Panc1 (cell line): ENCODE data around the gene SLC29A2. TPM values are rescaled to one million over a fixed set of nuclear protein-coding genes. Genes with fewer than 3 reads are reported as not detected.
A peak's percentile ranks its signal among the peaks of the same experiment; 100 is the strongest.

Source experiments
- ATAC-seq: fragments of 200-7000 bp; cut with Tn5 transposase; 2 replicates; pipeline ENCODE4 v1.9.1; 2020; ENCODE audit warnings: mild to moderate bottlenecking, moderate library complexity
- BruUV-seq: library from RNA; stranded (reverse); fragments of 400-500 nt; replicated peaks from 2 replicates; lab custom pipeline; 2021; lab: Mats Ljungman, UMichigan
- CTCF ChIA-PET: fragments of 300-600 bp; sonication (Branson Sonifier 250); formaldehyde crosslinking; loops from one replicate; lab custom pipeline; 2022; ENCODE audit warnings: antibody characterized with exemption; lab: Charles Lee
- POLR2A ChIA-PET: fragments of 300-600 bp; sonication (Branson Sonifier 250); formaldehyde crosslinking; loops from one replicate; lab custom pipeline; 2022; ENCODE audit warnings: antibody characterized with exemption; lab: Charles Lee
- DNase-seq: peaks from one replicate; pipeline ENCODE4 v3.0.0-alpha.2; 2010; ENCODE audit warnings: low read depth, low spot score
- H3K27ac ChIP-seq: 2 replicates; pipeline ENCODE4 v1.5.1; 2011; ENCODE audit warnings: mild to moderate bottlenecking, low read length, inconsistent platforms
- H3K27me3 ChIP-seq: fragments of 200-500 bp; sonication (Bioruptor generic); 2 replicates; pipeline ENCODE4 v1.6.0; 2014; ENCODE audit warnings: low read length, inconsistent platforms; ENCODE audit not compliant: control insufficient read depth, insufficient read depth
- H3K36me3 ChIP-seq: fragments of 200-500 bp; sonication (Bioruptor generic); 2 replicates; pipeline ENCODE4 v1.5.1; 2014; ENCODE audit warnings: inconsistent platforms, mild to moderate bottlenecking, low read length, moderate library complexity; ENCODE audit not compliant: control insufficient read depth, insufficient read depth
- H3K4me1 ChIP-seq: 2 replicates; pipeline ENCODE4 v1.5.1; 2011; ENCODE audit warnings: inconsistent platforms, mild to moderate bottlenecking, low read length, moderate library complexity; ENCODE audit not compliant: control insufficient read depth, insufficient read depth
- H3K4me3 ChIP-seq, 2 experiments: 2 replicates each; pipeline ENCODE4 v1.5.1; 2011 to 2012; ENCODE audit warnings: low read depth in 2 of 2, low read length in 2 of 2, mild to moderate bottlenecking in 2 of 2, inconsistent platforms in 1 of 2, moderate library complexity in 1 of 2
- H3K9me3 ChIP-seq: fragments of 200-500 bp; sonication (Bioruptor generic); 2 replicates; pipeline ENCODE4 v1.5.1; 2014; ENCODE audit warnings: low read depth, mild to moderate bottlenecking, inconsistent platforms, low read length, moderate library complexity; ENCODE audit not compliant: control insufficient read depth, insufficient read depth
- POLR2AphosphoS5 ChIP-seq: IDR thresholded peaks from 2 replicates; pipeline ENCODE4 v1.6.1; 2012; ENCODE audit warnings: mild to moderate bottlenecking, low read depth, low read length, moderate library complexity
- SIN3A ChIP-seq: IDR thresholded peaks from 2 replicates; pipeline ENCODE4 v1.6.1; 2012; ENCODE audit warnings: low read depth, mild to moderate bottlenecking, low read length, moderate library complexity, borderline replicate concordance; ENCODE audit not compliant: insufficient read depth
- TCF7L2 ChIP-seq: IDR thresholded peaks from 2 replicates; pipeline ENCODE4 v1.6.1; 2011; ENCODE audit warnings: mild to moderate bottlenecking, low read depth, low read length, inconsistent platforms
- in situ Hi-C: cut with HindIII; loops from 2 replicates; pipeline ENCODE4 v1.10.0; 2016; ENCODE audit warnings: low sequenced_read_pairs, low pct_unique_long_range_greater_than_20kb
- intact Hi-C: fragments of 100-400 bp; cut with micrococcal nuclease; formaldehyde crosslinking; loops from one replicate; pipeline ENCODE4 v1.10.0; 2022; ENCODE audit not compliant: unreplicated experiment
- total RNA-seq: library from RNA; stranded (reverse); gene quantifications from one replicate; pipeline ENCODE4 v1.2.1, GENCODE V29; 2021; ENCODE audit not compliant: unreplicated experiment
- TF ChIP-seq, protein P1 (sequence below), 2 experiments: IDR thresholded peaks; 2 replicates each; pipeline ENCODE4 v1.6.1; 2011 to 2012; ENCODE audit warnings: low read depth in 2 of 2, control low read depth in 1 of 2, low read length in 1 of 2, mild to moderate bottlenecking in 1 of 2, moderate library complexity in 1 of 2; ENCODE audit not compliant: insufficient read depth in 1 of 2
- TF ChIP-seq, protein P2 (sequence below): fragments of 450-650 bp; IDR thresholded peaks from 2 replicates; pipeline ENCODE4 v1.5.1; 2017; ENCODE audit warnings: mild to moderate bottlenecking

Gene SLC29A2
- total RNA-seq, 1 experiment from 2014 or later: 28.3 TPM

DNA sequence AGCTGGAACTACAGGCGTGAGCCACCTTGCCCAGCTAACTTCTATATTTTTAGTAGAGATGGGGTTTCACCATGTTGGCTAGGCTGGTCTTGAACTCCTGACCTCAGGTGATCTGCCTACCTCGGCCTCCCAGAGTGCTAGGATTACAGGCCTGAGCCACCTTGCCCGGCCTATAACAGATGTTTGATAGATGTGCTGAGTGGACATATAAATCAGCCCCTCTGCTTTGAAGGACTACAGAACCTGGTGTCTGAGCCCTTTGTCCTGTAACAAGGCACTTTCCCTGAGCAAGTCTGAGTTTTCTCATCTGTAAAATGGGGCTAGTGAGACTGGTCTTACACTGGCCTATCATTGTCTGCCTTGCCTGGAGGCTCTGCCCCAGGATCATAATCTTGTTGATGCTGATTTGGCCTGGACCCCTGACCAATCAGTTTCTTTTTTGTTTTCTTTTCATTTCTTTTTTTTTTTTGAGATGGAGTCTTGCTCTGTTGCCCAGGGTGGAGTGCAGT is 42.3 kb downstream of the SLC29A2 start:
- ATAC-seq (no peak), DNase-seq (no peak)
- intact Hi-C loops: loop anchor here (2.0 kb wide), 1 partner anchor 16 kb away; no protein-coding TSS in a partner anchor
- Histone ChIP-seq H3K4me1 (peaks cover 18% of the 10 kb centered on the region), H3K9me3 (no peaks in the 10 kb centered on the region), H3K27ac (no peak overlapping the region), H3K4me3 (no peak overlapping the region), H3K36me3 (no peaks in the 10 kb centered on the region), H3K27me3 (no peaks in the 10 kb centered on the region)
- ChIA-PET CTCF (interaction anchor here (0.7 to 1.2 kb wide), 3 partner anchors 17 to 31 kb away, joined by 5 to 15 read pairs (median 5); no protein-coding TSS in a partner anchor), POLR2A (no interaction called here)
- TF ChIP-seq, protein P1, sequence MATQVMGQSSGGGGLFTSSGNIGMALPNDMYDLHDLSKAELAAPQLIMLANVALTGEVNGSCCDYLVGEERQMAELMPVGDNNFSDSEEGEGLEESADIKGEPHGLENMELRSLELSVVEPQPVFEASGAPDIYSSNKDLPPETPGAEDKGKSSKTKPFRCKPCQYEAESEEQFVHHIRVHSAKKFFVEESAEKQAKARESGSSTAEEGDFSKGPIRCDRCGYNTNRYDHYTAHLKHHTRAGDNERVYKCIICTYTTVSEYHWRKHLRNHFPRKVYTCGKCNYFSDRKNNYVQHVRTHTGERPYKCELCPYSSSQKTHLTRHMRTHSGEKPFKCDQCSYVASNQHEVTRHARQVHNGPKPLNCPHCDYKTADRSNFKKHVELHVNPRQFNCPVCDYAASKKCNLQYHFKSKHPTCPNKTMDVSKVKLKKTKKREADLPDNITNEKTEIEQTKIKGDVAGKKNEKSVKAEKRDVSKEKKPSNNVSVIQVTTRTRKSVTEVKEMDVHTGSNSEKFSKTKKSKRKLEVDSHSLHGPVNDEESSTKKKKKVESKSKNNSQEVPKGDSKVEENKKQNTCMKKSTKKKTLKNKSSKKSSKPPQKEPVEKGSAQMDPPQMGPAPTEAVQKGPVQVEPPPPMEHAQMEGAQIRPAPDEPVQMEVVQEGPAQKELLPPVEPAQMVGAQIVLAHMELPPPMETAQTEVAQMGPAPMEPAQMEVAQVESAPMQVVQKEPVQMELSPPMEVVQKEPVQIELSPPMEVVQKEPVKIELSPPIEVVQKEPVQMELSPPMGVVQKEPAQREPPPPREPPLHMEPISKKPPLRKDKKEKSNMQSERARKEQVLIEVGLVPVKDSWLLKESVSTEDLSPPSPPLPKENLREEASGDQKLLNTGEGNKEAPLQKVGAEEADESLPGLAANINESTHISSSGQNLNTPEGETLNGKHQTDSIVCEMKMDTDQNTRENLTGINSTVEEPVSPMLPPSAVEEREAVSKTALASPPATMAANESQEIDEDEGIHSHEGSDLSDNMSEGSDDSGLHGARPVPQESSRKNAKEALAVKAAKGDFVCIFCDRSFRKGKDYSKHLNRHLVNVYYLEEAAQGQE (IDR thresholded peaks at IDR 0.05; ENCODE audit: insufficient read depth in 1 of 2, low read depth in 2 of 2, low read length in 1 of 2): no peak
- TF ChIP-seq SIN3A (no peak), POLR2AphosphoS5 (no peak), TCF7L2 (no peak)
- TF ChIP-seq, protein P2, sequence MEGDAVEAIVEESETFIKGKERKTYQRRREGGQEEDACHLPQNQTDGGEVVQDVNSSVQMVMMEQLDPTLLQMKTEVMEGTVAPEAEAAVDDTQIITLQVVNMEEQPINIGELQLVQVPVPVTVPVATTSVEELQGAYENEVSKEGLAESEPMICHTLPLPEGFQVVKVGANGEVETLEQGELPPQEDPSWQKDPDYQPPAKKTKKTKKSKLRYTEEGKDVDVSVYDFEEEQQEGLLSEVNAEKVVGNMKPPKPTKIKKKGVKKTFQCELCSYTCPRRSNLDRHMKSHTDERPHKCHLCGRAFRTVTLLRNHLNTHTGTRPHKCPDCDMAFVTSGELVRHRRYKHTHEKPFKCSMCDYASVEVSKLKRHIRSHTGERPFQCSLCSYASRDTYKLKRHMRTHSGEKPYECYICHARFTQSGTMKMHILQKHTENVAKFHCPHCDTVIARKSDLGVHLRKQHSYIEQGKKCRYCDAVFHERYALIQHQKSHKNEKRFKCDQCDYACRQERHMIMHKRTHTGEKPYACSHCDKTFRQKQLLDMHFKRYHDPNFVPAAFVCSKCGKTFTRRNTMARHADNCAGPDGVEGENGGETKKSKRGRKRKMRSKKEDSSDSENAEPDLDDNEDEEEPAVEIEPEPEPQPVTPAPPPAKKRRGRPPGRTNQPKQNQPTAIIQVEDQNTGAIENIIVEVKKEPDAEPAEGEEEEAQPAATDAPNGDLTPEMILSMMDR: no peak
- in situ Hi-C loops: no loop called here
- BruUV-seq: no TSS peak

DNA sequence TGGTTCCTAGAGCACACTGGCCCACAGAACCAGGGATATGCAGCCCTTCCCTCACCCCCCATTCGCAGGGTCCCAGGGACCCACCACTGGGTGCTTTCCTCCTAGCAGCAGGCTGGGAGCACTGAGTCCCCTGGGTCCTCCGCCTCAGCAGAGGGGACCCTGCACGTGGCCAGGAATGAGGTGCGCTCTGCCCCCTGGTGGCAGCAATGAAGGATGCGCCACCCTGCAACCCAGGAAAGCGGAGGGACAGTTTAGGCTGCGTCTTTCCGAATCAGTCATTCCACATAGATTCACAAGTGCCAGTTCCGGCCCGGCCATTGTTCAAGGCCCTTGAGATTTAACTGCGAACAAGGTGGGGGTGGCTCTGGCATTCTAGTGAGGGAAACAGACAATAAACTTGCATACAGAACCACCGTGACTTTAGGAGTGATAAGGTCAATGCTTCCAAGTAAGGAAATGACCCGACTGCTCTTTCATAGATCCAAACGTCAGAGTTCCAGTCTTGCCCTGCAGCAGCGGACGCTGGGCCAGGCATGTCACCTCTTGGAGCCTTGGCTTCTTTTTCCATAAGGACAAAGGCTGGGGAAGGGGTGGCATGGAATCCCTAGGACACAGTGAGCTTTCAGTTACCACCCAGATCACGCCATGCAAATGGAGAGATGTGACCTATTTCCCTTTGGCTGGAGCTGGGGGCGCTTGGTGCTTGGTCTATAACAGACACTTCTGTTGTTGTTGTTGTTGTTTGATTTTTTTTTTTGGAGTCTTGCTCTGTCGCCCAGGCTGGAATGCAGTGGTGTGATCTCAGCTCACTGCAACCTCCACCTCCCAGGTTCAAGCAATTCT is 43.0 kb downstream of the SLC29A2 start:
- H3K4me3 ChIP-seq: peak overlapping the region in 1 of 2 experiments; percentile 6; a peak in 2 of 4 replicates
- no peaks in the 10 kb centered on the region for H3K27me3 ChIP-seq
- POLR2A ChIA-PET: no interaction called here
- H3K36me3 ChIP-seq: no peaks in the 10 kb centered on the region
- TF ChIP-seq POLR2AphosphoS5 (0 out of 2 replicates have a peak, but pooled peaks have one; percentile 53), SIN3A (peak; percentile 25; the same call in 1 of the 2 replicates), TCF7L2 (peak; percentile 59; the same call in 1 of the 2 replicates)
- TF ChIP-seq, protein P2: peak; percentile 99
- TF ChIP-seq, protein P1 (IDR thresholded peaks at IDR 0.05; ENCODE audit: insufficient read depth in 1 of 2, low read depth in 2 of 2, low read length in 1 of 2): no peak
- no peaks in the 10 kb centered on the region for H3K9me3 ChIP-seq
- in situ Hi-C loops: no loop called here
- H3K27ac ChIP-seq: peak overlapping the region; percentile 9; the same call in 1 of the 2 replicates
- ATAC-seq (peak; percentile 89), DNase-seq (peak; percentile 72)
- H3K4me1 ChIP-seq: peaks cover 18% of the 10 kb centered on the region
- intact Hi-C loops: loop anchor here (2.0 kb wide), 1 partner anchor 16 kb away; no protein-coding TSS in a partner anchor
- no TSS peak for BruUV-seq
- CTCF ChIA-PET: interaction anchor here (1.1 to 1.2 kb wide), 2 partner anchors 16 to 19 kb away, joined by 5 to 15 read pairs; no protein-coding TSS in a partner anchor
